Measurements from ENCODE around the gene LSAMP.

LSAMP gene

GRCh38 chr3:116281313-116282143 is 163.8 kb downstream of the LSAMP start:
- Histone ChIP-seq H3K36me3 (ENCODE audit: control insufficient read depth, insufficient read depth, low read length) (no peaks in the 10 kb centered on the region), H4K8ac (ENCODE audit: low read depth, low read length) (no peak overlapping the region), H3K4me3 (ENCODE audit: low read length) (no peak overlapping the region), H4K5ac (ENCODE audit: low read length) (no peak overlapping the region), H3K9ac (ENCODE audit: low read length) (no peak overlapping the region), H2BK15ac (replicated peaks; ENCODE audit: low read depth) (no peak overlapping the region), H3K4ac (ENCODE audit: low read depth, low read length) (no peak overlapping the region), H3K18ac (ENCODE audit: low read length) (no peak overlapping the region), H3K79me2 (ENCODE audit: control insufficient read depth, insufficient read depth, low read length) (no peaks in the 10 kb centered on the region), H3K27me3 (ENCODE audit: insufficient read depth, low read length, poor library complexity) (no peaks in the 10 kb centered on the region), H2BK5ac (ENCODE audit: low read length) (no peak overlapping the region), H2BK120ac (ENCODE audit: low read depth, low read length) (no peak overlapping the region), H3K23ac (ENCODE audit: low read length) (no peak overlapping the region), H3K4me1 (ENCODE audit: control insufficient read depth, low read depth, low read length) (no peaks in the 10 kb centered on the region), H3K56ac (ENCODE audit: low read length) (no peak overlapping the region), H3K79me1 (ENCODE audit: low read length) (no peaks in the 10 kb centered on the region), H3K27ac (ENCODE audit: low read depth, low read length) (no peak overlapping the region), H3K4me2 (ENCODE audit: low read length) (no peak overlapping the region), H2AK5ac (ENCODE audit: low read length) (no peak overlapping the region)
- WGBS (ENCODE audit: extremely low coverage, insufficient coverage, low lambda C conversion rate) = no CpG with 5 or more reads among the region's 4 CpGs
- DNase-seq = no peak

GRCh38 chr3:116280130-116280740 is 165.1 kb downstream of the LSAMP start:
- Histone ChIP-seq H3K27me3 (ENCODE audit: insufficient read depth, low read length, poor library complexity) (no peaks in the 10 kb centered on the region), H3K27ac (ENCODE audit: low read depth, low read length) (no peak overlapping the region), H3K56ac (ENCODE audit: low read length) (no peak overlapping the region), H3K23ac (ENCODE audit: low read length) (no peak overlapping the region), H3K79me1 (ENCODE audit: low read length) (no peaks in the 10 kb centered on the region), H3K79me2 (ENCODE audit: control insufficient read depth, insufficient read depth, low read length) (no peaks in the 10 kb centered on the region), H2AK5ac (ENCODE audit: low read length) (no peak overlapping the region), H4K8ac (ENCODE audit: low read depth, low read length) (no peak overlapping the region), H3K4me2 (ENCODE audit: low read length) (no peak overlapping the region), H2BK15ac (replicated peaks; ENCODE audit: low read depth) (no peak overlapping the region), H3K18ac (ENCODE audit: low read length) (no peak overlapping the region), H3K36me3 (ENCODE audit: control insufficient read depth, insufficient read depth, low read length) (no peaks in the 10 kb centered on the region), H3K4me3 (ENCODE audit: low read length) (no peak overlapping the region), H3K4me1 (ENCODE audit: control insufficient read depth, low read depth, low read length) (no peaks in the 10 kb centered on the region), H3K4ac (ENCODE audit: low read depth, low read length) (no peak overlapping the region), H3K9ac (ENCODE audit: low read length) (no peak overlapping the region), H2BK120ac (ENCODE audit: low read depth, low read length) (no peak overlapping the region), H4K5ac (ENCODE audit: low read length) (no peak overlapping the region), H2BK5ac (ENCODE audit: low read length) (no peak overlapping the region)
- 100% methylated on average over 1 of the region's 5 CpGs for WGBS (ENCODE audit: extremely low coverage, insufficient coverage, low lambda C conversion rate)
- no peak for DNase-seq

GRCh38 chr3:116276675-116277074 is 168.6 kb downstream of the LSAMP start:
- no peak overlapping the region for H3K4ac ChIP-seq (ENCODE audit: low read depth, low read length)
- no peak overlapping the region for H3K4me3 ChIP-seq (ENCODE audit: low read length)
- no peaks in the 10 kb centered on the region for H3K36me3 ChIP-seq (ENCODE audit: control insufficient read depth, insufficient read depth, low read length)
- no peaks in the 10 kb centered on the region for H3K27me3 ChIP-seq (ENCODE audit: insufficient read depth, low read length, poor library complexity)
- no peak for DNase-seq
- WGBS (ENCODE audit: extremely low coverage, insufficient coverage, low lambda C conversion rate) = no CpG with 5 or more reads among the region's 3 CpGs
- H3K4me2 ChIP-seq (ENCODE audit: low read length) = no peak overlapping the region
- H3K23ac ChIP-seq (ENCODE audit: low read length) = no peak overlapping the region
- no peak overlapping the region for H4K8ac ChIP-seq (ENCODE audit: low read depth, low read length)
- no peaks in the 10 kb centered on the region for H3K4me1 ChIP-seq (ENCODE audit: control insufficient read depth, low read depth, low read length)
- H3K79me1 ChIP-seq (ENCODE audit: low read length) = no peaks in the 10 kb centered on the region
- H2BK120ac ChIP-seq (ENCODE audit: low read depth, low read length) = no peak overlapping the region
- no peak overlapping the region for H3K9ac ChIP-seq (ENCODE audit: low read length)
- H2BK5ac ChIP-seq (ENCODE audit: low read length) = no peak overlapping the region
- no peak overlapping the region for H3K27ac ChIP-seq (ENCODE audit: low read depth, low read length)
- no peak overlapping the region for H2BK15ac ChIP-seq (replicated peaks; ENCODE audit: low read depth)
- no peak overlapping the region for H3K56ac ChIP-seq (ENCODE audit: low read length)
- no peak overlapping the region for H4K5ac ChIP-seq (ENCODE audit: low read length)
- no peak overlapping the region for H3K18ac ChIP-seq (ENCODE audit: low read length)
- no peak overlapping the region for H2AK5ac ChIP-seq (ENCODE audit: low read length)
- H3K79me2 ChIP-seq (ENCODE audit: control insufficient read depth, insufficient read depth, low read length) = no peaks in the 10 kb centered on the region

- Histone ChIP-seq H4K5ac (ENCODE audit: low read length) (no peak overlapping the region), H3K79me1 (ENCODE audit: low read length) (no peaks in the 10 kb centered on the region), H2AK5ac (ENCODE audit: low read length) (no peak overlapping the region), H2BK120ac (ENCODE audit: low read depth, low read length) (no peak overlapping the region), H3K23ac (ENCODE audit: low read length) (no peak overlapping the region), H3K4me3 (ENCODE audit: low read length) (no peak overlapping the region), H3K79me2 (ENCODE audit: control insufficient read depth, insufficient read depth, low read length) (no peaks in the 10 kb centered on the region), H3K9ac (ENCODE audit: low read length) (no peak overlapping the region), H3K27me3 (ENCODE audit: insufficient read depth, low read length, poor library complexity) (no peaks in the 10 kb centered on the region), H3K56ac (ENCODE audit: low read length) (no peak overlapping the region), H3K36me3 (ENCODE audit: control insufficient read depth, insufficient read depth, low read length) (no peaks in the 10 kb centered on the region), H2BK5ac (ENCODE audit: low read length) (no peak overlapping the region), H3K4me1 (ENCODE audit: control insufficient read depth, low read depth, low read length) (peaks cover 7% of the 10 kb centered on the region), H4K8ac (ENCODE audit: low read depth, low read length) (no peak overlapping the region), H2BK15ac (replicated peaks; ENCODE audit: low read depth) (no peak overlapping the region), H3K4ac (ENCODE audit: low read depth, low read length) (no peak overlapping the region), H3K18ac (ENCODE audit: low read length) (no peak overlapping the region), H3K4me2 (ENCODE audit: low read length) (no peak overlapping the region), H3K27ac (ENCODE audit: low read depth, low read length) (no peak overlapping the region)
- WGBS (ENCODE audit: extremely low coverage, insufficient coverage, low lambda C conversion rate) = no CpG with 5 or more reads among the region's 2 CpGs
- DNase-seq = no peak
Measured at GRCh38 chr3:116270056-116270455, 175.2 kb downstream of the LSAMP start.

- Histone ChIP-seq H4K5ac (ENCODE audit: low read length) (no peak overlapping the region), H2BK5ac (ENCODE audit: low read length) (no peak overlapping the region), H2AK5ac (ENCODE audit: low read length) (no peak overlapping the region), H3K4me1 (ENCODE audit: control insufficient read depth, low read depth, low read length) (peaks cover 9% of the 10 kb centered on the region), H3K18ac (ENCODE audit: low read length) (no peak overlapping the region), H2BK120ac (ENCODE audit: low read depth, low read length) (no peak overlapping the region), H3K23ac (ENCODE audit: low read length) (no peak overlapping the region), H3K9ac (ENCODE audit: low read length) (no peak overlapping the region), H4K8ac (ENCODE audit: low read depth, low read length) (no peak overlapping the region), H3K56ac (ENCODE audit: low read length) (no peak overlapping the region), H3K27ac (ENCODE audit: low read depth, low read length) (no peak overlapping the region), H3K4me2 (ENCODE audit: low read length) (no peak overlapping the region), H3K36me3 (ENCODE audit: control insufficient read depth, insufficient read depth, low read length) (no peaks in the 10 kb centered on the region), H3K79me2 (ENCODE audit: control insufficient read depth, insufficient read depth, low read length) (no peaks in the 10 kb centered on the region), H3K79me1 (ENCODE audit: low read length) (no peaks in the 10 kb centered on the region), H3K4me3 (ENCODE audit: low read length) (no peak overlapping the region), H2BK15ac (replicated peaks; ENCODE audit: low read depth) (no peak overlapping the region), H3K27me3 (ENCODE audit: insufficient read depth, low read length, poor library complexity) (no peaks in the 10 kb centered on the region), H3K4ac (ENCODE audit: low read depth, low read length) (no peak overlapping the region)
- no CpG with 5 or more reads among the region's 1 CpG for WGBS (ENCODE audit: extremely low coverage, insufficient coverage, low lambda C conversion rate)
- no peak for DNase-seq
Measured at GRCh38 chr3:116267116-116267515, 178.2 kb downstream of the LSAMP start.

Measured in mesendoderm (in vitro differentiated cells).